Activated naive CD4-positive, alpha-beta T cell treated with anti-CD3 and anti-CD28 coated beads, Interleukin-2, amount 50 U/mL, for 16 hours (primary cell): Measurements from ENCODE around the gene AKR1C1.
"Not testable (repeated sequence)": the region's sequence is repeated elsewhere in the genome, so short reads cannot be mapped to it uniquely, and the experiment has no call there.

Source experiments
- DNase-seq: peaks from one replicate; pipeline ENCODE4 v3.0.0-alpha.2; 2020

AKR1C1 gene

DNA sequence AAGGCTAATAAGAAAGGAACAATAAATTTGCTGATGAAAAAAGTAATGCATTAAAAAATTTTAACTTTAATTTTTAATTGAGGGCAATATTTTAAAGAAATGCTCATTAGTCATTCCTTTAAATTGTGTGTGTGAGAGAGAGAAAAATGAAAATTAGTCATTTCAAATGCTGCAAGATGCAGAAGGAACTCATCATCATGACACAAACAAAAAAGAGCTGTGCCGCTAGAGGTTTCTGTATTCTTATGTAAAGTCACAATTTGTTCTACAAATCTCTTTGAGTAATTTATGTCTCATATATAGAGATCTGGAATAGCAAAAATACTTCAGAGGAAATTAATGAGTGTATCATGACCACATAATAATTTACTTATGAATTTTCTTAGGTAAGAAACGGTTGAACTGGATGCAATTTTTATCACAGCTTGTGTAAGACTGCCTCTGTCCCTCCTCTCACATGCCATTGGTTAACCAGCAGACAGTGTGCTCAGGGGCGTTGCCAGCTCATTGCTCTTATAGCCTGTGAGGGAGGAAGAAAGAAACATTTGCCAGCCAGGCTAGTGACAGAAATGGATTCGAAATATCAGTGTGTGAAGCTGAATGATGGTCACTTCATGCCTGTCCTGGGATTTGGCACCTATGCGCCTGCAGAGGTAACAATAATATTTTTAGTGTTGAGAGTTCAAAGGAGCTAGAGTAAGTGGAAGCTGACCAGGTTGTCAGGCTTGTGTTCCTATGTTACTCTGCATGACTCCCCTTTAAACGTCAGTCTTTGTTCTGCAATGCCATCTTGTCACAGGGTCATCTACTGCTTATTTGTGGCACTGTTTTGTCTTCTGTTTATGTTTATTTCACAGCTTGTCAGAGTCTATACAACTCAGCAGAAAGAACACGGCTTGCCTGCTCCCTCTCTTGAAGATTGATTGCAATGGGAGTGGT is at the start of gene AKR1C1:
Gene AKR1C1 (plus strand): TSS at position 540 of the 939 bp plus-strand sequence. CDS start 30 bp downstream, at position 570.
- not testable (repeated sequence) for DNase-seq

DNA sequence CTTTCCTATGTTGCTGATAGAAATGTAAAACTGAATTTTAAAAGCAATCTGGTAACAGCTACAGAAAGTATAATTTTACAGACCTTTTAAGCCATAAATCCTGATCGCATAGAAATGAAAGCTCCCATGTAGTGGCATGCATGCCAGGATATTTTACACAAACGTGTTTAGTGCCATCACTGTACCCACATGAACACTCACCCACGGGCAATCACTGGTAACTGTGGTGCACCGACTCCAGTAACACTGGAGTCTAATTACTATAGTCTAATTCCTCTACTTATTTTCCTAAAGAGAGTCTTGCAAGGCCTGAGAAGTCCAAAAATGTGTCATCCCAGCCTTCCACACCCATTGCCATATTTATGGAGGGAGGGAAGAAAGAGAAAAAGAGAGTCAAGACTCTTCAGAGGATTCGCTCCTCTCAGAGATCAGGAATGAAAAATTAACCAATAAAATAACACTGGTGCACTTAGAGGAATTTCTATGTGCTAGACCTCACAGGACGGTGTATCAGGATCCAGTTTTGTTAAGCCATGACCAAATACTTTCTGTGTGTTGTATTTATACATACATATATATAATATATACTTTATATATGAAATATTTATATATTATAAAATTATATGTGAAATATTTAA is 48.9 kb upstream of the AKR1C1 start:
- no peak for DNase-seq

DNA sequence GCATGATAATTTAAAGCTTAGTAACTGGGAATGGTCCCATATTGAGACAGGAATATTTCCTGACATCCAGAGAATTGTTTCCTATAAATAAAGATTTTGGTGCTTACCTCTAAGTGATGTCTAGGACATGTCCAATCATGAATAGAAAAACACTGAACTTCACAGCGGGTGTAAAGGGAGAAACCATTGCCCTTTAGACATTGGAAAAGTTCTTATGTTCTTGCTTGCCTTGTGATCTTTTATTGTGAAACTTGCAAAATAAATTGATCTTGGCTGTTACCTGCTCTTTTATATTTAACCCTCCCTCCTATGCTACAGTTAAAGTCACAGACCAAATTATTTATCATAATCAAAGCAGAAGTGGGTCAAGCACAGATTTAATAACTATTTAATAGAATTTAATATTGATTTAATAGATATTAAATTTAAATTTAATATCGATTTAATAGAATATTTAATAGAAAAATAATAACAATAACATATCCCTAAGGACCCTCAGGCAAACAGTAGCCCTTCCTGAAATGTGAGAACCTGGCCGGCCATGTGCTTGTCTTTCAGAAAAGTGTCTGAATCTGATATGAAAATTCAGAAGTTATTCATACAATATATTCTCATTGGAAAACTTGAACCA is 47.0 kb upstream of the AKR1C1 start:
- DNase-seq = no peak

DNA sequence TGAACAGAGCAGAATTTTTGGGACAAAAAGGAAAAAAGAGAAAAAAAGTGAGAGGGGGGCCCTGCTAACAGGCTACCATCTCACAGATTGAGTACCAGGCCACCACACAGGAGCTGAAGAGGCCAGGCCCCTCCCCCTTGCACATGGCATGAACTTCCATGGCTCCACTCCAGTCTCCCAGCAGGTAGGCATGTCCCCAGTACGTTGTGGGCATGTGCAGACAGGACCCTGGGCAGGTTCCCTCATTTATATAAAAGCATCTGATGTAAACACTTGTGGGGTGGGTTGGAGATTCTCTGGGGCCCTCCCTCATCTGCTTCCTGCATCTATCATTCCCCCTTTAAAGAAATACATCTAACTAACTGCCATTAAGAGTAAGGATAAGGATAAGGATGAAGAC is 45.0 kb upstream of the AKR1C1 start:
- no peak for DNase-seq

DNA sequence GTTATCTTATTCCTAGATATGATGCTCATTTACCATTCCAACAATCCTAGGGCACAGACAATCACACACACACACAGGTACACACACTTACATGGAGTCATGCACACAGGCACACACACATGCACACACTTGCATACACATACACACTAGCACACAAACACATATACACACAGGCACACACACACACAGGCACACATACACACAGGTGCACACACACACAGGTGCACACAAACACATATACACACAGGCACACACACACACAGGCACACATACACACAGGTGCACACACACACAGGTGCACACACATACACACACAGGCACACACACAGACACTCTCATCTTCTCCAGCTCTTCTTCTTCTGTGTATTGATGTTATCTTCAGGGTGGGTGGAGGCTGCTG is 38.7 kb upstream of the AKR1C1 start:
- not testable (repeated sequence) for DNase-seq

DNA sequence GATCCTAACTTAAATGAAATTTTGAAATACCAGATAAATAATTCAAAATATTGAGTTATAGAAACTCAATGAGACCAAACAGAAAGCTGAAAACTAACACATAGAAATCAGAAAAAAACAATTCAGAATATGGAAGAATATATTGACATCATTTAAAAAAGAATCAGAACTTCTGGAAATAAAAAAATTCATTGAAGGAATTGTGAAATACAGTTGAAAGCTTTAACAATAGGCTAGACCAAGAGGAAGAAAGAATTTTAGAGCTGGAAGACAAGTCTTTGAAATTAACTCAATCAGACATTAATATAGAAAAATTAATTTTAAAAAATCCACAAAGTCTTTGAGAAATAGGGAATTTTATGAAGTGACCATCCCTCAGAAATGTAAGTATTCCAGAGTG is 36.8 kb upstream of the AKR1C1 start:
- DNase-seq = no peak

DNA sequence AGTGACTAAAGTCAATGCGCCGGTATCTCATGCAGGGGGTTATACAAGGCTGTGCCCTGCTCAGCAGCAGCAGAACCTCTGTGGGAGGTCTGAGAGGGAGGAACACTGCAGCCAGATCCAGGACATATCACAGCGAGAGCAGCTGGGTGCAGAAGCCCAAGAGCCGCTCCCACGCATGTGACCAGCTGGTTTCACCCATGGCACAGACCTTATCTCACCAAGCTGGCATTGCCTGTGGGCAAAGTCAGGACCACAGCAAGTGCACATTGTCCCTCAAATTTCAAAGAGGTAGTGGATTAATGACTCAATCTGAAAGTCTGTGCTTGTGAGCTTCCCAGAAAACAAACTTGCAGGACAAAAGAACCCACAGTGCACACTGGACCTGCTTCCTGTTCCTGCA is 31.6 kb upstream of the AKR1C1 start:
- no peak for DNase-seq

DNA sequence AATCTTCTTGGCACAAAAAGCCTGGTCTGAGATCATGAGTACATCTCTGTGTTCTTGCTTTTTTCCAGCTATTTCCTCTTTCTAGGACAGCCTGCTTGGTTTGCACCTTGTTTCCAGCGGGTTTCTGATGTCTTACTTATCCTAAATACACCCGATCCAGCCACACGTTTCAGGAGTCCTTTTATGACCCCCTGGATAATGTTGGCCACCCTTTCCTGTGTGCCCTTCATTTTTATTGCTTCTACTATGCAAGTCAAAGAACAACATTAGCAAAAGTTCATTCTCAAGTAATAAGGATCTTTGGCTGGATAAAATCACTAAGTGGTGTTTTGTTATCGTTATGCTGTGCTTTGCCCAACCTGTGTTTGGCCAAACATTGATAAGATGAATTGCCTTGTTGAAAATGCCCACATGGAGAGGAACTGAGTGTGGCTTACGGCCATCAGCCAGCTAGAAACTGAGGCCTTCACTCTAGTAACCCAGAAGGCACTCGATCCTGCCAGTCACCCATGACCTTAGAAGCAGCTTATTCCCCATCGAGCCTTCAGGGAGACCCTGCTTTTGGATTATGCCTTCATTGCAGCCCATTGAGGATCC is 28.7 kb upstream of the AKR1C1 start:
- no peak for DNase-seq

DNA sequence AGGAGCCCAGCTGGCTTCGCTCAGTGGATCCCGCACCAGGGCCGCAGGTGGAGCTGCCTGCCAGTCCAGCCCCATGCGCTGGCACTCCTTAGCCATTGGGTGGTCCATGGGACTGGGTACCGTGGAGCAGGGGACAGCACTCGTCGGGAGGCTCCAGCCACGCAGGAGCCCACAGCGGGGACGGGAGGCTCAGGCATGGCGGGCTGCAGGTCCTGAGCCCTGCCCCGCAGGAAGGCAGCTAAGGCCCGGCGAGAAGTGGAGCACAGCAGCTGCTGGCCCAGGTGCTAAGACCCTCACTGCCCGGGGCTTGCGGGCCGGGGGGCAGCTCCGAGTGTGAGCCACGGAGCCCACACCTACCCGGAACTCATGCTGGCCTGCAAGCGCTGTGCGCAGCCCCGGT is 25.9 kb upstream of the AKR1C1 start:
- DNase-seq = no peak

DNA sequence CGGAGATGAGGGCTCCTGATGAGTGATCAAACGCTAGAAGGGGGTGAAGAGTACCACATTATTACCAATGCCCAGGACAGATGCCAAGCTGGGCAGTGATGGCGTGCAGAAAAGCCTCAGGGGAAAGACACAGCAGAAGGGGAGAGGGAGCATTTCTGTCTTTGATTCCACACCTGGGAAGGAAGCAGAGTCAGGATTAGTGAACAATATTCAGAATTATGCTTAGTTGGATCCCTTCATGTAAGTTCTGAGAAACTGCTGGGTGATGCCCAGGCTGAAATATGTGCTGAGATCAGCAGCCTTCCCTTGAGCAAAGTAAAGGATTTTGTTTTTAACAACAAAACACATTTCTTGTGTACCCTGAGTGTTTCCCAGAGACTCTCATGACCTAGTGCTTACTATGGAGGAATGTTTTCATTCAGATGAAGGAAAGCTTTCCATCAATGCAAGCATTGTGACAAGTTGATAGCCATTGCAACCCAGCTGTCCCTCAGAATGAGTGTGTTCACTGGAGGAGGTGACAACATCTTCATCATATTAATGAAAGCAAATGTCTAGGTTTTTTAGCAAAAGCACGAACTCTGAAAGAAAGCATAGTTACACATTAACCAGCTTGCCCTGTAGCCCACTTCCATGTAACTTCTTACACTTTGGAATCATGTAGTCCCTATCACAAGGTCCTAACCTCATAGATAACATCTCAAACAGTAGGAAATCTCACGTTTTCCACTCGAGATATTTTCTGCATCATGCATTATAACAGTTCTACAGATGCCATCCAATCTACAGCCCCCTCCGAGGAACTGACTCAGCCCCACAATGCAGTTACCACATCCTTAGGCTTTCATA is 23.8 kb upstream of the AKR1C1 start:
- no peak for DNase-seq

DNA sequence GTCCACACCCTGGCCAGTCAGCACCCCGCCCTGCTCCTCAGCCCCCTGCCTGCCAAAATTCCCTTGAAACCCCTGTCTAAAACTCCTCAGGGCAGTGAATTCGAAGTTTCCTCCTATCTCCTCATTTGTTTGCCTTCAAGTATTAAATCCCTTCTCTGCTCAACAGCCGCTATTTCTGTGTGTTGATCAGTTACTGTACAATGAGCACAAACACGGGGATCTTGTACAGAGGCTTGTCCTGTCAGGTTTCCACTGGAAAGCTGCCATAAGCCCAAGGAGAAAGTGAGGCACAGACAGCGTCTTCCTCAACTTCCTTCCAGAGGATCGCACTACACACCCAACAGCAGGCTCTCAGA is 23.2 kb upstream of the AKR1C1 start:
- not testable (repeated sequence) for DNase-seq

DNA sequence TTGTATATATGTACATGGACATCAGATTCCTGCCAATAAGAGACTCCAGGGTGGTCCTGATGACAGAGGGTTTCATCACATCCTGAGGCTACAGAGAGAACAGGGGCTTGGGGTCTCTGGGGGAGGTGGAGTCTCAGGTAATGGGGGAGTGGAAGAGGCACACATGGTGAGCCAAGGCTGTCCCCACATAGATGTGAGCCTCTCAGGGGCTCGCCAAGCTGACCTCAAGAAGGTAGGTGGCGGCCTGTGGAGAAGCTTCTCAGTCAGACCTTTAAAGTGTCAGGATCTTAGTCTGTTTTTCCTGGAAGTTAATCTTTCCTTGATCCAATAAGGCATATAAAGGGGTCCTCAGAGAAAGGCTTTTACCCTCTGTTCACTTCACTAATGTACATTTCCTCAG is 22.3 kb upstream of the AKR1C1 start:
- not testable (repeated sequence) for DNase-seq

DNA sequence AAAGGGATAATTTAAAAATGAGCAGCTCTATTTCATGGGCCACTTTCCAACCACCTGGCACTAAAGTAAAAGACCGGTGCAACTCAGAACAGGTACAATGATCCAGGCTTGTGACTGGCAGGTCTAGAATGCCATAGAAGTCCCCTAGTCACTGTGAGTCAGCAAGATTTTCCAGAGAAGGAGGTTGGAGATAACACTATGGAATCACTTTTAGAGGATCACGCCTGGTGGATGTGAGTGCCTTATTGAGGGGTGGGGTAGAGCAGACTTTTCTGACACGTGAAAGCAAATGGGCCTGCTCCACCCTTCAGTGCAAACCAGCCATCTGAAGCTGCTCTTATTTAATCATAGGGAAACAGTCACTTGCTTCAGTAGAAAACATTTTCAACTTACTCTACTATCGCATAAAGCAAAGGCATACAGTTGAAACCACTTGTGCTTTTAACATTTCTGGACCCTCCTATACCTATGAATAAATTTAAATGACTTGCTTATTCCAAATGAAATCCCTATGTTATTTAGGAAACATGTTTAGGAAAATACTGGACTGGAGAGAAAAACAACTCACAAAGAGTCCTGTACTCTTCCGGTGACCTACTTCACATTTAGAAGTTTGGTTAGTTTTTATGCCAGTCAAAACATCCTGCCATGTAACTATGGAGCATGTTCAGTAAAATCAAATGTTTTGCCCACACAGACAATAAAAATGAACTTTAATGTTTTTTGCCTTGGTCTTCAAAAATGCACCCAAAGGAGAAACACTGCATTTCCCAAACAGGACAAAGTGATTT is 21.5 kb upstream of the AKR1C1 start:
- DNase-seq = no peak

DNA sequence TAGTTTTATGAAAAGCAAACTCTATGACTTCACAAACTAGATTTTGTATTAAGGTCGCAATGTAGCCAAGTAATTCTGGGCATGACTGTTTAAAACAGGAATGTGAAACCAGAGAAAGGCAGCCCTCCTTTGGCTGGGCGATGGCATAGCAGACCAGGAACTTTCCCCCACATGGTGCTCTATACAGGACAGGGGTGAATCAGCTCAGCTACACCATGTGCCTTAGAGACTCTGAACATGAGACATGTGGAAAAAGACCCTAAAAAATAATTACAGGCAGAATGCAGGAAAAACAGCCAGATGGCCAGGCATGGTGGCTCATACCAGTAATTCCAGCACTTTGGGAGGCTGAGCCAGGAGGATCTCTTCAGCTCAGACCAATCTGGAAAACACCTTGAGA is 20.3 kb upstream of the AKR1C1 start:
- DNase-seq = not testable (repeated sequence)

DNA sequence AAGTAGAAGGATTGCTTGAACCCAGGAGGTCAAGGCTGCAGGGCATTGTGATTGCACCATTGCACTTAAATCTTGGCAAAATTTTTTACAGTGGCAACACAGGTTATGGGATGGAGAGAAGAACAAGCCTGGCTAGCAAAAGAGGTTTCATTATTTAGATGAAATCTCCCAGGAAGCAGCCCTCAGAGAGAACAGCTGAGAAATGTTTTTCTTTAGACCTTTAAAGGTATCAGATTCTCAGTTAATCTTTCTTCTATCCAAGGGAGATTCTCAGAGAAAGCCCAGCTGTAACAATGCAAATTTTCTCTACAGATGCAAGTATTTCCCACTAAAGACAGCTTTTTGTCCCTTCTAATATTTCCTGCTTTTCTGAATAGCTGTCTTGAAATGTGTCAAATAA is 19.8 kb upstream of the AKR1C1 start:
- DNase-seq = not testable (repeated sequence)

DNA sequence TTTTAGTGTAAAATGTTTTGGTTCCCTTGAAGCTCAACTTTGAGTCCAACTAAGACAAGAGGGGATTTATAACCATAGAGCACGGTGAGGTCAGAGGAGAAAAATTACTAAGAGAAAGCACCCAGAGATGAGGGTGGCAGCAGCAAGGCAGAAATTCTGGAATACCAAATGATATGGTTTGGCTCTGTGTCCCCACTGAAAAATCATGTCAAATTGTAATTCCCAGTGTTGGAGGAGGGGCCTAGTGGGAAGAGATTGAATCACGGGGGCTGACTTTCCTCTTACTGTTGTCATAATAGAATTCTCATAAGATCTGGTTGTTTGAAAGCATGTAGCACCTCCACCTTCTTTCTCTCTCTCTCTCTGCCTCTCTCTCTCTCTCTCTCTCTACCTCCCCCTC is 19.4 kb upstream of the AKR1C1 start:
- DNase-seq = no peak

DNA sequence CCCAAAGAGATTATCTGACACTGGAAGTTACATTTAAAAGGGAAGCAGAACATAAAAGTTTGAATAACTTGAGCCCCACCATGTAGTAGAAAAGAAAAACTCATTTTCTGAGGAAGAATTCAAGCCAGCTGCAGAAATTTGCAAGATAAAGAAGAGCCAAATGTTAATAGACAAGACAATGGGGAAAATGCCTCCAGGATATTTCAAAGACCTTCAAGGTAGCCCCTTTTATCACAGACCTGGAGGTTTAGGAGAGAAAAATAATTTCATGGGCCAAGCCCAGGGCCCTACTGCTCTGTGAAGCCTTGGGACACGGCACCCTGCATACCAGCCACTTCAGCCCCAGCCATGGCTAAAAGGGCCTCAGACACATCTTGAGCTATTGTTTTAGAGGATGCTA is 18.4 kb upstream of the AKR1C1 start:
- no peak for DNase-seq

DNA sequence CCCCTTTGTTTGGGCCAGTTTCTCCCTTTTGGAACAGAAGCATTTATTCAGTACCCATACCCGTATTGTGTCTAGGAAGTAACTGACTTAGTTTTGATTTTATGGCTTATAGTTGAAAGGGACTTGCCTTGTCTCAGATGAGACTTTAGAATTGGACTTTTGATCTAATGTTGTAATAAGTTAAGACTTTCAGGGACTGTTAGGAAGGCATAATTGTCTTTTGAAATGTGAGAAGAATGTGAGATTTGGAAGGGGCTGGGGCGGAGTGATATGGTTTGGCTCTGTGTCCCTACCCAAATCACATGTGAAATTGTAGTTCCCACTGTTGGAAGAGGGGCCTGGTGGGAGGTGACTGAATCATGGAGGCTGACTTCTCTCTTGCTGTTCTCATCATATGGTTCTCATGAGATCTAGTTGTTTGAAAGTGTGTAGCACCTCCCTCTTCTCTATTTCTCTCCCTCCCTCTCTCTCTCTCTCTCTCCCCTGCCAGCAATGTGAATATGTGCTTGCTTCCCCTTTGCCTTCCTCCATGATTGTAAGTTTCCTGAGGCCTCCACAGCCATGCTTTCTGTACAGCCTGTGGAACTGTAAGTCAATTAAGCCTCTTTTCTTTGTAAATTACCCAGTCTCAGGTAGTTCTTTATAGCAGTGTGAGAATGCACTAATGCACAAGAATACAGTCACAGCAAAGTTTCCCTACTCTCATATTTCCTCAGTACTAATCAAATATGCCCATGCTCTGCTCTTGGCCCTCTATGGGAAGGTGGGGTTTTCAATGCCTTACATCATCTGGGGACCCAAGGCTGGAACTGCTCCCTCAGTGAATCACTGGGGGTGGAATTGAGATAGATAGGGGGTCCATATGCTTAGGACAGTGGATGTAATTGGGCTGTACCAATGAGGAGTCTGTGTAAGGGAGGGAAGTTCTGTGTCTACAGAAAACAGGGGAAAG is 17.2 kb upstream of the AKR1C1 start:
- DNase-seq = no peak

DNA sequence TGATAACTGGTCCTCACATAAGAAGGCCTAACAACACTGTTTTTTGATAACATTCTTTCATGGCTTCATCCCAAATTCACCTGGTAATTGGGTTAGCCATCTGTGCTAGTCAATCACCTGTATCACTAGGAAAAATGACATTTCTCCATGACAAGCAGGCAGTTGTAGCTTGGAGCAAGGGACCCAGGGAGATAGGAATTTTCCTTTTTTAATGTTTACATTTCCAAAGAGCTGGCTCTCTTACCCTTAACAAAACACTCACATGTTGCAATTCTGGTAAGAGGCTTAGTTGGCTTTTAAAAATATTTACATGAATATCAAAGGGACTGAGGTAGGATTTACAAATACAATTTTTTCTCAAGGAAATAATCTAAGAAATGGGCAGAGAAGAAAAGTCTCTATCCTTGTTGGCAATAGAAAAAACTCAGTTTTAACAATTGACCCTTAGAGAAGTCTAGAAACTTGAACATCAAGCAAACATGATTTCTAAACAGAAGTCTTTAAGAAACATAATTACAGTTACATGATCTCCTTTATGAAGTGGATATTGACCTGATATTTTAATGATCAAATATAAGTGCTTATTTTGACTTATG is 16.1 kb upstream of the AKR1C1 start:
- no peak for DNase-seq
